NCI-H1048 (cell line): ENCODE results near the gene MINDY4.

ENCODE experiments used
- DNase-seq: peaks from one replicate; lab custom pipeline; 2025; lab: John Stamatoyannopoulos, UW

MINDY4 gene

GRCh38 chr7:30836991-30837390 lies 65.8 kb downstream of the MINDY4 start:
- no peak for DNase-seq

- no peak for DNase-seq
Measured at GRCh38 chr7:30837581-30837980, 66.4 kb downstream of the MINDY4 start.

GRCh38 chr7:30838008-30838407 lies 66.8 kb downstream of the MINDY4 start:
- DNase-seq = no peak

- no peak for DNase-seq
Measured at GRCh38 chr7:30840141-30841024, 69.2 kb downstream of the MINDY4 start.

GRCh38 chr7:30841025-30841735 lies 70.0 kb downstream of the MINDY4 start:
- DNase-seq = no peak

- DNase-seq = no peak
Measured at GRCh38 chr7:30841801-30842541, 70.8 kb downstream of the MINDY4 start.

- no peak for DNase-seq
Measured at GRCh38 chr7:30842542-30843451, 71.6 kb downstream of the MINDY4 start.

- no peak for DNase-seq
Measured at GRCh38 chr7:30843741-30844482, 72.7 kb downstream of the MINDY4 start.

- no peak for DNase-seq
Measured at GRCh38 chr7:30844483-30844874, 73.3 kb downstream of the MINDY4 start.

GRCh38 chr7:30844916-30845315 lies 73.7 kb downstream of the MINDY4 start:
- DNase-seq = no peak

- no peak for DNase-seq
Measured at GRCh38 chr7:30845426-30846135, 74.4 kb downstream of the MINDY4 start.

- no peak for DNase-seq
Measured at GRCh38 chr7:30846378-30846777, 75.2 kb downstream of the MINDY4 start.

- no peak for DNase-seq
Measured at GRCh38 chr7:30848121-30848855, 77.1 kb downstream of the MINDY4 start.

- no peak for DNase-seq
Measured at GRCh38 chr7:30849565-30849964, 78.3 kb downstream of the MINDY4 start.

- DNase-seq = no peak
Measured at GRCh38 chr7:30850426-30850825, 79.2 kb downstream of the MINDY4 start.

GRCh38 chr7:30851651-30852307 lies 80.6 kb downstream of the MINDY4 start:
- no peak for DNase-seq

GRCh38 chr7:30852308-30852684 lies 81.1 kb downstream of the MINDY4 start:
- DNase-seq = no peak

GRCh38 chr7:30852744-30853288 lies 81.6 kb downstream of the MINDY4 start:
- DNase-seq = no peak

GRCh38 chr7:30853576-30853975 lies 82.4 kb downstream of the MINDY4 start:
- DNase-seq = no peak
